GM10266 (cell line): ENCODE measurements around the gene IQGAP3.
"Not testable (repeated sequence)": the region's sequence is repeated elsewhere in the genome, so short reads cannot be mapped to it uniquely, and the experiment has no call there.

Experiments used
- DNase-seq: peaks from one replicate; pipeline ENCODE4 v3.0.0; 2012; ENCODE audit errors: extremely low spot score
- CTCF ChIP-seq: IDR thresholded peaks from 2 replicates; pipeline ENCODE4 v1.5.1; 2012; ENCODE audit warnings: mild to moderate bottlenecking, low read depth; ENCODE audit not compliant: control insufficient read depth, insufficient read depth; ENCODE audit errors: missing control alignments

Gene IQGAP3

DNA sequence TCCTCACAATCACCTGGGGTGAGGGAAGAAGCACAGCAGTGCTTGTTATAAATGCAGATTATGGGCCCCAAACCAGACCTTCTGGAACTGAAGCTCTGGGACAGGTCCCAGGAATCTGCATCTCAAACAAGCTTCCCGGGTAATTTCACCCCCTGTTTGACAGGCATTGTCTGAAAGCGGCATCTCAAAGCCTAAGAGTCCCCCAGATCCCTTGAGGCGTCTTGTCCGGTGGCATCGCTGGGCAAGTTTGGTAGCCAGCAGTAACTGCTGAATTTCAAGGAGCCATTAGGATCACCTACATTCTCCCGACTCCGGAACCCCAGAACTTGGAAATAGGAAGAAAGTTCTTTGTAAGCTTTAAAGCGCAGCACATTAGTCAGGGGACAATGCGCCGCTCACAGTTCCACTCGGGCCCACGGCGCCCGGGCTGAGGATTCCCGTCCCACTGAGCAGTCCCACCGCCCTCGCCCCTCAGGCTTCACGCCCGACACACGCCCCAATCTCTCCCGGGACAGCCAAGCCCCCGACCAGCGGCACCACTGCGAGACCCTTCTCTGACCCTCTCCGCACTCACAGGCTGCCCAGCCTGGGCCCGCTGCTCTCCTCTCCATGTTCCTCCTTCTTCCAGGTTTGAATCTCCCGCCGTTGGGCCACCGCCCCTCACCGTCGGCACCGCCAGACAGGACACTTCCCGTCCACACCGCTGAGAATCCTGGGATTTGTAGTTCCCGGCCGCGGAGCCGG lies at the start of gene IQGAP3:
TSS of gene IQGAP3 (minus strand) at position 647 of the 744 bp plus-strand sequence. CDS start at position 611, 36 bp downstream.
- no peak for TF ChIP-seq CTCF
- peak; percentile 88 for DNase-seq

DNA sequence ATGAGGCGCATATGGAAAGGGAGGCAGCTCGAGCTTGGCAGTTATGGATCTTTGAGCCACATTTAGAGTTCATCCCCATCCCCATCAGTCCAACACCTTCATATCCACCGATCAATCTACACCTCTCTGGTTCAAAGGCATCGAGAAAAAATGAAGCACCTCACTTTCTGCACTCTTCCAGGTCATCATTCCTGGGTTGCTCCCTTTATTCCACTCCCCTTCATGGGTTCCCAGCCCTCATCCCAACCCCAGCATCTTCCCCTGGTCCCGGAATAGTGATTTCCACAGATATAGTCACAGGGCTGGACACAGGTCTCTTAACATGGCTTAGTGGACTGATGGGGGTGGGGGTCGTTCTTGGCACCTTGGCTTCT lies 47.2 kb upstream of the IQGAP3 start:
- DNase-seq, result no peak
- no peak for TF ChIP-seq CTCF

- no peak for DNase-seq
- TF ChIP-seq CTCF, result peak; percentile 52
Measured at GRCh38 chr1:156618853-156619581, 46.7 kb upstream of the IQGAP3 start, which contains the start of gene HAPLN2. TSS of gene HAPLN2 (plus strand) at chr1:156619415. CDS start at chr1:156623491, 4,076 bp downstream.

- no peak for DNase-seq
- no peak for TF ChIP-seq CTCF
Measured at GRCh38 chr1:156616463-156616862, 44.1 kb upstream of the IQGAP3 start.

DNA sequence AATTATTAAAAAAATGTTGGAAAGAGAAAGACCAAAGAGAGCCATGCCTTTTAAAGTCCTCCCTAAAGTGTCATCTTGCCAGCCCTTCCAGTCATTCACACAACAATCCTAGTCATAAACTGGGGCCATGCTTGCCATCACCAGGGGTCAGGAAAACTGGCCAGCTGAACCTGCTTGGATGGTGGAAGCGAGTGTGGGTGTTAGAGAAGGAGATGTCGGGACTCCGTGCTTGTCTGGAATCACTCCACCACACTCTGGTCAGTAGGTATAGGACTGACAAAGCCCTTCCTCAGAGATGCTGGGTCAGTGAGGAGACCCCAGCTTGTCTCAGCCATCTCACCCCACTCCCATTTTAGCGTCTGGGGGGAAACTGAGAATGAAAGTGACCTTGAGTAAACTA lies 43.6 kb upstream of the IQGAP3 start:
- no peak for TF ChIP-seq CTCF
- no peak for DNase-seq

GRCh38 chr1:156612666-156613065 lies 40.3 kb upstream of the IQGAP3 start:
- TF ChIP-seq CTCF, result no peak
- no peak for DNase-seq

DNA sequence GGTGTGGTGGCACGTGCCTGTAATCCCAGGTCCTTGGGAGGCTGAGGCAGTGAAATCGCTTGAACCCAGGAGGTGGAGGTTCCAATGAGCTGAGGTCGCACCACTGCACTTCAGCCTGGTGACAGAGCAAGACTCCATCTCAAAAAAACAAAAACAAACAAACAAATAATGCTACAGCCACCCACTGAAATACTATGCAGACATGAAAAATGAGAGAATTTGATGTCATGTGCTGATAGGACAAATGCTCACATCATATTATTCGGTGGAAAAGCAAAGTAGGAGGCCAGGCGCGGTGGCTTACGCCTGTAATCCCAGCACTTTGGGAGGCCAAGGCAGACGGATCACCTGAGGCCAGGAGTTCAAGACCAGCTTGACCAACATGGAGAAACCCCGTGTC lies 37.7 kb upstream of the IQGAP3 start:
- not testable (repeated sequence) for DNase-seq
